ENCODE data around the gene CYP1B1.

Gene CYP1B1

DNA sequence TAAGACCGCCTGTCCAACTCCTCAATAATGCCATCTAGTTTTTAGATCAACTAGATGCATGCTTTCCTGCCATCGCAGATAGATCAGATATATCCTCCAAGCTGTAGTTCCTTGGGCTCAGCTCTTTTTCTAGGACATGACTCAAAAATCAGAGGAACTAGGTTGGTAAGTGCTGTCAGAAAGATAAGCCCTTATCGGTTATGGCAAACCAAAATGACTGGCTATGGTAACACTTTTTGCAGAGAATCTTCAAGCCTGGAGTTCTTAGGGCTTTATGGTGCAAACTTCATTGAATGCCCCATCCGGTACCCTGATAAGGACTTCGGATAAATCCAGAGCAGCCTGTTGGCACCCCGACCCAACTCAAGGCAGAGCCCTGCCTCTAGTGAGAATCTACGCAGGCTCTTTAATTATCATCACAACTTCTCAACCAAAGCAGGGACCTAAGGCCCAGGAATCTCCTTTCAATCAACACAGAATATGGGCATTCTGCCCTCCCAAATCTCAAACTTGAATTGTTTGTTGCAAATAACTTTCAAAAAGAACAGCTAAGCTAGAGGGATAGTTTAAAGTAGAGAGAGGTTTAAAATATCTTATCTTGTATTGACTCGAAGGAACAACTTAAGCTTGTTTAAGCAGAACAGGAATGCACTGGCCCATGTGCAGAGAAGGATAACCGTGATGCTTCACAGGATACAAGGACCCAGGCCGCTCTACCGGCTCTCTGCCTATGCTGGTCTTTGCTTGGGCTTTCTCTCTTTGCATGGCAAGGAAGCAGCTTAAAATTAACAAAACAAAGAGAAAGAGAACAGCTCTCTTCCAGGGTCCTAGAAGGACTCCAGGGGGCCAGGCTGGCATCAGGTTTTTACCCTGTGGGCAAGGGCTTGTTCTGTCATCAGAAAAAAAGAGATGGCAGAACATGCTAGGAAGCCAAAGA is 3.4 kb upstream of the CYP1B1 start:
- TF ChIP-seq, protein P1, sequence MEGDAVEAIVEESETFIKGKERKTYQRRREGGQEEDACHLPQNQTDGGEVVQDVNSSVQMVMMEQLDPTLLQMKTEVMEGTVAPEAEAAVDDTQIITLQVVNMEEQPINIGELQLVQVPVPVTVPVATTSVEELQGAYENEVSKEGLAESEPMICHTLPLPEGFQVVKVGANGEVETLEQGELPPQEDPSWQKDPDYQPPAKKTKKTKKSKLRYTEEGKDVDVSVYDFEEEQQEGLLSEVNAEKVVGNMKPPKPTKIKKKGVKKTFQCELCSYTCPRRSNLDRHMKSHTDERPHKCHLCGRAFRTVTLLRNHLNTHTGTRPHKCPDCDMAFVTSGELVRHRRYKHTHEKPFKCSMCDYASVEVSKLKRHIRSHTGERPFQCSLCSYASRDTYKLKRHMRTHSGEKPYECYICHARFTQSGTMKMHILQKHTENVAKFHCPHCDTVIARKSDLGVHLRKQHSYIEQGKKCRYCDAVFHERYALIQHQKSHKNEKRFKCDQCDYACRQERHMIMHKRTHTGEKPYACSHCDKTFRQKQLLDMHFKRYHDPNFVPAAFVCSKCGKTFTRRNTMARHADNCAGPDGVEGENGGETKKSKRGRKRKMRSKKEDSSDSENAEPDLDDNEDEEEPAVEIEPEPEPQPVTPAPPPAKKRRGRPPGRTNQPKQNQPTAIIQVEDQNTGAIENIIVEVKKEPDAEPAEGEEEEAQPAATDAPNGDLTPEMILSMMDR (IDR thresholded peaks at IDR 0.05; ENCODE audit: control extremely low read depth, extremely low read depth, low read depth, missing control alignments), result no peak
- DNase-seq (ENCODE audit: extremely low spot score), result no peak
- ChIA-PET CTCF (interaction anchor here (1.0 to 2.4 kb wide), 8 partner anchors 10 to 195 kb away, joined by 3 to 9 read pairs (median 4); no protein-coding TSS in a partner anchor), POLR2A (interaction anchor here (1.1 kb wide), 1 partner anchor 30 kb away, joined by 3 read pairs; no protein-coding TSS in a partner anchor)

DNA sequence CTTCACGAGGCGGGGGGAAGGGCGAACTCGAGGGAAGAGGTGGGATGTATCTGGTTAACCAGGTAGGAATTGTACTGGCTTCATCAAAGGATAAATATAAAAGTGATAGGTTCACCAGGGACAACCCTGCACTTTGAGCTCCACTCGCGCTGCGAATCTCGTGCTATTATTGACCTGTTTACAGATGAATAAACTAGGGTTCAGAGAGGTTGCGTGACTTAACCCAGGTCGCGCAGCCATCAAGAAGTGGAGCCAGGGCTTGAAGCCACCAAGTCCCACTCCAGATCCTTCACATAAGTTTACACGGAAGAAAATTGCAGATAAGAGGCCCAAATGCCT is 1.4 kb upstream of the CYP1B1 start:
- ChIA-PET POLR2A (interaction anchor here (0.7 to 1.6 kb wide), 7 partner anchors 15 to 674 kb away, joined by 3 to 13 read pairs (median 6); partner anchors contain the start of gene SRSF7), CTCF (interaction anchor here (1.1 to 3.8 kb wide), 10 partner anchors 15 to 198 kb away, joined by 3 to 26 read pairs (median 11); partner anchors contain the start of gene RMDN2)
- no peak for DNase-seq (ENCODE audit: extremely low spot score)
- TF ChIP-seq, protein P1 (IDR thresholded peaks at IDR 0.05; ENCODE audit: control extremely low read depth, extremely low read depth, low read depth, missing control alignments), result no peak

DNA sequence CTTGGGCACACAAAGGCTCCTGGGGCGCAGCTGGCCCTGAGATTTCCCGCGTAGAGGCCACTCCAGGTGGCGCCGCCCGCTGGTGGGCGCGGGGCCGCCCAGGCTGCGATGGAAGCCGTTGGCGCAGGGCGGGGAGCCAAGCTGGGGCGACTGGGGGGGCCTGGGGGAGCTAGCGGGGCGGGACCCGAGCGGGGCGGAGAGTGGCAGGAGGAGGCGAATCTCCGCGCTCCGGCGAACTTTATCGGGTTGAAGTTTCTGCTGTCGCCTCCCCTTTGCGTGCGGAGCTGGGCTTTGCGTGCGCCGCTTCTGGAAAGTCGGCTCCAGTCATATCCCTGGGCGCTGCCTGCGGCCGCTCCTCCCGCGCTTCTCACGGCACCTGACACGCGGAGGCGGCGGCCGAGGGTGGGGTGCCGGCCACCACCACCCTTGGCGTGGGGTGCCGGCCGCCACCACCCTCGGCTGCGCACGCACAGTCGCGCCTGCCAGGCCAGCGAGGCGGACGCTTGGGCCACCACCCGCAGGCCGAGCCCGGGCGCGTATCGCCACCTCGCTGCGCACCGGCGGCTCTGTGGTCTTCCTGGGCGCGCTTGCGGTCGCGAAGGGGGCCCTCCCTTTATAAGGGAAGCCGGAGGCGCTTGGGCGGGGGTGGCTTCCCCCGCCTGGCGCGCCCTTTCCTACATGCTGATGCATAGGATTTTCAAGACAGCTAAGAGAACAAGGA is 919 bp upstream of the CYP1B1 start:
- POLR2A ChIA-PET, result interaction anchor here (0.6 to 1.6 kb wide), 13 partner anchors 15 to 924 kb away, joined by 3 to 13 read pairs (median 5); partner anchors contain the start of gene SRSF7
- DNase-seq (ENCODE audit: extremely low spot score), result peak; percentile 87
- TF ChIP-seq, protein P1 (IDR thresholded peaks at IDR 0.05; ENCODE audit: control extremely low read depth, extremely low read depth, low read depth, missing control alignments), result peak; percentile 54
- CTCF ChIA-PET, result interaction anchor here (0.7 to 3.8 kb wide), 30 partner anchors 8 to 662 kb away, joined by 3 to 26 read pairs (median 4); partner anchors contain the start of gene RMDN2

DNA sequence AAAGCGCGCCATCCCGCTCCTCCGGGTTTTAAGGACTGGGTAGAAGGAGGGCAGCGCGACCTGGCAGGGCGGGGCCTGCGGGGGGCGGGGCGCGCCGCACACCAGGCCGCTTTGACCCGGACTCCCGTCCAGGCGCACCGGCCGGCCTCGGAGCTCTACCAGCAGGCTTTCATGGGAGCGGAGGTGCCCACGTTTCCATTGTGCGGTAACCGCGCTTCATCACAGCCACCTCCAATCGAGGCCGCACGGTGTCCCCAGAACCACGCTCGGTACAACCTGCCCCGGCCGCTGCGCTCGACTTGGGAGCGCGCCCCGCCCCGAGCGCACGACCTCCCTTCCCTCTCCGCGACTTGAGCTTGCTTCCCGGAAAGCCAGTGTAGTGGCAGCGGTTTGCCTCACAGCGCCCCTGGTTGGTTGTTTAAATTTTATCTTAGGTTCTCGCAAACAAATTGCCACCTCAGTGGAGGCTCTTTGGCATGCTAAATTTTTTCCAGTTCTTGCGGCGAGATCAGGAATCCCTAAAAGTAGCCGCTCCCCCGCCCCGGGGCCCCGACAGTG is 280 bp upstream of the CYP1B1 start:
- ChIA-PET POLR2A (interaction anchor here (0.6 to 1.6 kb wide), 13 partner anchors 16 to 924 kb away, joined by 3 to 13 read pairs (median 5); partner anchors contain the start of gene SRSF7), CTCF (interaction anchor here (0.7 to 3.8 kb wide), 30 partner anchors 10 to 661 kb away, joined by 3 to 26 read pairs (median 4); partner anchors contain the start of gene RMDN2)
- DNase-seq (ENCODE audit: extremely low spot score), result peak; percentile 75
- TF ChIP-seq, protein P1 (IDR thresholded peaks at IDR 0.05; ENCODE audit: control extremely low read depth, extremely low read depth, low read depth, missing control alignments), result peak; percentile 44

DNA sequence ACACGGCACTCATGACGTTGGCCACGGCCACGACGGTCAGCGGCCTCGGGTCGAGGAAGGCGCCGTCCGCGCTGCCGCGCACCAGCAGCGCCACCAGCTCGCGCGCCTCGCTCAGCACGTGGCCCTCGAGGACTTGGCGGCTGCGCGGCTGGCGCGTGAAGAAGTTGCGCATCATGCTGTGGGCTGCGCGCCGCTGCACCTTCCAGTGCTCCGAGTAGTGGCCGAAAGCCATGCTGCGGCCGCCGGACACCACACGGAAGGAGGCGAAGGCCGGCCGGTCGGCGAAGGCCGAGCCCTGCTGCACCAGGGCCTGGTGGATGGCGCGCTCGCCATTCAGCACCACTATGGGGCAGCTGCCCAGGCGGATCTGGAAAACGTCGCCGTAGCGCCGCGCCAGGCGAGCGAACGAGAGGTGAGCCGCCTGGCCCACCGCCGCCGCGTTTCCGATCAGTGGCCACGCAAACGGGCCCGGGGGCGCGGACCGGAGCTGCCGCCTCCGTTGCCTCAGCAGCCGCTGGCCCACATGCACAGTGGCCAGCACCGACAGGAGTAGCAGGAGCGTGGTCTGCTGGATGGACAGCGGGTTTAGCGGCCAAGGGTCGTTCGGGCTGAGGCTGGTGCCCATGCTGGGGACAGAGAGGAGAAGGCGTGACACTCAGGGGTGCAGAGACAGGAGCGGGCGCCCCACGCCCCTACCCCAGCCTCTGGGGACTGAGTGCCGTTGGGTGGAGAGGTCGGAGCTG is 1.0 kb downstream of the CYP1B1 start:
- TF ChIP-seq, protein P1 (IDR thresholded peaks at IDR 0.05; ENCODE audit: control extremely low read depth, extremely low read depth, low read depth, missing control alignments), result no peak
- peak; percentile 25 for DNase-seq (ENCODE audit: extremely low spot score)
- ChIA-PET POLR2A (no interaction called here), CTCF (interaction anchor here (1.0 to 3.8 kb wide), 7 partner anchors 13 to 151 kb away, joined by 3 to 17 read pairs (median 9); partner anchors contain the start of gene RMDN2)
